WERI-Rb-1 (cell line): ENCODE data around the gene STRA6.
"Not testable (repeated sequence)": the region's sequence is repeated elsewhere in the genome, so short reads cannot be mapped to it uniquely, and the experiment has no call there.

ENCODE experiments used
- DNase-seq: peaks from one replicate; pipeline ENCODE4 v3.0.0-alpha.2; 2020
- H3K27ac ChIP-seq: fragments of 250-450 bp; sonication (Bioruptor Pico); 2 replicates; pipeline ENCODE4 v1.5.1; 2020; ENCODE audit warnings: mild to moderate bottlenecking, moderate library complexity
- H3K27me3 ChIP-seq: fragments of 250-450 bp; sonication (Bioruptor Pico); 2 replicates; pipeline ENCODE4 v1.5.1; 2021; ENCODE audit warnings: mild to moderate bottlenecking, low read depth, moderate library complexity; ENCODE audit not compliant: insufficient read depth, severe bottlenecking
- H3K36me3 ChIP-seq: fragments of 250-450 bp; sonication (Bioruptor Pico); 2 replicates; pipeline ENCODE4 v1.5.1; 2020; ENCODE audit warnings: mild to moderate bottlenecking, moderate library complexity
- H3K4me3 ChIP-seq: 2 replicates; pipeline ENCODE4 v1.5.1; 2011; ENCODE audit warnings: low read depth, mild to moderate bottlenecking, control low read depth, low read length
- H3K9me3 ChIP-seq: fragments of 250-450 bp; sonication (Bioruptor Pico); 2 replicates; pipeline ENCODE4 v1.5.1; 2021; ENCODE audit warnings: mild to moderate bottlenecking, moderate library complexity; ENCODE audit not compliant: severe bottlenecking
- TF ChIP-seq, protein P1 (sequence below): IDR thresholded peaks from 2 replicates; pipeline ENCODE4 v1.5.1; 2011; ENCODE audit warnings: low read depth, mild to moderate bottlenecking, control low read depth, inconsistent platforms, low read length

The STRA6 gene

DNA sequence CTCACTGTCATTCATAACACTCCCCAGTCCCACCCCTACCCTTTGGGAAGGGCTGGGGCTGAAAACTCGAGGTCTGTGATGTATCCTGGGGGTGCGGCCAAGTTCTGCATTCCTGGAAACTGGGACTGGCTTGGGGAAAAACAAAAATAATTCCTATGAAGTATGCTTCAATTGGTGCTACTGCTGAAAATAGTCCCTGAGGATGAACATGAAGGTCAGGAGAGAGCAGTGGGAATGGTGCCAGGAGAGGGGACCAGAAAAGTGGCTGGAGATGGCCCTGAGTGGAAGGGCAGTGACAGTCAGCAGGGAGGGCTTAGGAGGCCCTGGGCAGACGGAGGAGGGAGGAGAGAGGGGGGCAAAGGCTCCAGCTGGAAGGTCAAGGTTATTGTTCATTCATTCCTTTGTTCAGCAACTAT, 33.9 kb downstream of the STRA6 start:
- Histone ChIP-seq H3K27ac (peak overlapping the region; percentile 72), H3K27me3 (no peaks in the 10 kb centered on the region), H3K4me3 (no peak overlapping the region), H3K36me3 (no peaks in the 10 kb centered on the region), H3K9me3 (no peaks in the 10 kb centered on the region)
- no peak for DNase-seq
- TF ChIP-seq, protein P1, sequence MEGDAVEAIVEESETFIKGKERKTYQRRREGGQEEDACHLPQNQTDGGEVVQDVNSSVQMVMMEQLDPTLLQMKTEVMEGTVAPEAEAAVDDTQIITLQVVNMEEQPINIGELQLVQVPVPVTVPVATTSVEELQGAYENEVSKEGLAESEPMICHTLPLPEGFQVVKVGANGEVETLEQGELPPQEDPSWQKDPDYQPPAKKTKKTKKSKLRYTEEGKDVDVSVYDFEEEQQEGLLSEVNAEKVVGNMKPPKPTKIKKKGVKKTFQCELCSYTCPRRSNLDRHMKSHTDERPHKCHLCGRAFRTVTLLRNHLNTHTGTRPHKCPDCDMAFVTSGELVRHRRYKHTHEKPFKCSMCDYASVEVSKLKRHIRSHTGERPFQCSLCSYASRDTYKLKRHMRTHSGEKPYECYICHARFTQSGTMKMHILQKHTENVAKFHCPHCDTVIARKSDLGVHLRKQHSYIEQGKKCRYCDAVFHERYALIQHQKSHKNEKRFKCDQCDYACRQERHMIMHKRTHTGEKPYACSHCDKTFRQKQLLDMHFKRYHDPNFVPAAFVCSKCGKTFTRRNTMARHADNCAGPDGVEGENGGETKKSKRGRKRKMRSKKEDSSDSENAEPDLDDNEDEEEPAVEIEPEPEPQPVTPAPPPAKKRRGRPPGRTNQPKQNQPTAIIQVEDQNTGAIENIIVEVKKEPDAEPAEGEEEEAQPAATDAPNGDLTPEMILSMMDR, result no peak

- Histone ChIP-seq H3K9me3 (no peaks in the 10 kb centered on the region), H3K27me3 (no peaks in the 10 kb centered on the region), H3K27ac (peak overlapping the region; percentile 72), H3K36me3 (no peaks in the 10 kb centered on the region), H3K4me3 (no peak overlapping the region)
- DNase-seq, result peak; percentile 59
- TF ChIP-seq, protein P1, result no peak
Observed at GRCh38 chr15:74167891-74168331, 34.7 kb downstream of the STRA6 start.

DNA sequence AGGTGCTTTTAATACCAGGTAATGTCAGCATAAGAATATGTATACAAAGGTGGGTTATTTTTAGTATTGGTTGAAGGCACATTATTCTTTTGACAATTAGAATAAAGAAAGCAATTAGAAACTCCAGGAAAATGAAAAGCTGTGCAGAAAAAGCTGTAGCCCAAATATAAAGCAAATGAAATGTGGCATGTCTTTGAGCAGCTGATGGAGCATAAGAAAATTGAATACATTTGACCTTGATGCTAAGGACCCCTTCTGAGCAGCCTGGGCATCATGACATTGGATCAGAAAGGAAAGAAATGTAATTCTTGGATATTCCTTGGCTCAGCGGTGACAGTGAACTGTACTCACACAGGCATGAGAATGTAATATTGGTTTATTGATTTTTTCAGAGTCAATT, 37.1 kb downstream of the STRA6 start:
- Histone ChIP-seq H3K9me3 (no peaks in the 10 kb centered on the region), H3K36me3 (no peaks in the 10 kb centered on the region), H3K27me3 (no peaks in the 10 kb centered on the region), H3K27ac (no peak overlapping the region), H3K4me3 (no peak overlapping the region)
- TF ChIP-seq, protein P1, result no peak
- DNase-seq, result no peak

DNA sequence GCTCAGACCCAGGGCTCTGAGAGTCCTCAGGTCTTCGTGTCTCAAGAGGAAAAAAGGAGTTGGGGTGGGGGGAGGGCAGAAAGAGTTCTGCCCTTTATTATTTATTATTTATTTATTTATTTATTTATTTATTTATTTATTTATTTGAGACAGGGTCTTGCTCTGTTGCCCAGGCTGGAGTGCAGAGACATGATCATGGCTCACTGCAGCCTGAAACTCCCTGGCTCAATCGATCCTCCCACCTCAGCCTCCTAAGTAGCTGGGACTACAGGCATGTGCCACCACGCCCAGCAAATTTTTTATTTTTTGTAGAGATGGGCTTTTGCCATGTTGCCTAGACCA, 40.4 kb downstream of the STRA6 start:
- H3K27ac ChIP-seq, H3K27me3 ChIP-seq, DNase-seq, H3K36me3 ChIP-seq, H3K4me3 ChIP-seq, H3K9me3 ChIP-seq: not testable (repeated sequence)

DNA sequence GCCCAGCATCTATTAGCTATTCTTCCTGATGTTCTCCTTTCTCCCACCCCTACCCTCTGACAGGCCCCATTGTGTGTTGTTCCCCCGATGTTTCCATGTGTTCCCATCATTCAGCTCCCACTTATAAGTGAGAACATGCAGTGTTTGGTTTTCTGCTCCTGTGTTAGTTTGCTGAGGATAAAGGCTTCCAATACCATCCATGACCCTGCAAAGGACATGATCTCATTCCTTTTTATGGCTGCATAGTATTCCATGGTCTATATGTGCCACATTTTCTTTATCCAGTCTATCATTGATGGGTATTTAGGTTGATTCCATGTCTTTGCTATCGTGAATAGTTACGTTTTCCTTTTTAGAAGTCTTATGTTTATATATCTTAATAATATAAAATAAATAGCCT, 42.2 kb downstream of the STRA6 start:
- DNase-seq, H3K36me3 ChIP-seq, H3K9me3 ChIP-seq: not testable (repeated sequence)

DNA sequence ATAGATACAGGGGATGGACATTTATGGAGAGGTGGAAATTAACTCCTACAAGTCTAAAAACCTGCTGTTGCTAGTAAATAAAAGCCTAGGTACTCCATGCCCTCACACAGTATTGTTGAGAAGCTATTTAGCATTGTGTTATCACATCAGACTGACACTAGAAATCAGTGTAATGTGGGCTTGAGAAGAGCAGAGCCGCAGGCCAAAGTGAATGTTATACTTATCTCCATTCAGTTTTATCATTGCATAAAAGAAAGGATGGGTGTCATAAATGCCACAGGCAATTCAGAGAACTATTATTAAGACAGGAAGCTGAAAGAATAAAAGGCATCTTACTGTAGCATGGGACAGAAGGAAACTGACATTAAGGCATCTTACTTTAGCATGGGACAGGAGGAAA, 42.8 kb downstream of the STRA6 start:
- no peak for DNase-seq
- Histone ChIP-seq H3K27me3 (no peaks in the 10 kb centered on the region), H3K36me3 (no peaks in the 10 kb centered on the region), H3K27ac (no peak overlapping the region), H3K9me3 (no peaks in the 10 kb centered on the region), H3K4me3 (no peak overlapping the region)
- TF ChIP-seq, protein P1, result no peak

More for the DNA sequence above, 42.2 kb downstream of the STRA6 start:
- not testable (repeated sequence) for H3K4me3 ChIP-seq, H3K27ac ChIP-seq, H3K27me3 ChIP-seq

DNA sequence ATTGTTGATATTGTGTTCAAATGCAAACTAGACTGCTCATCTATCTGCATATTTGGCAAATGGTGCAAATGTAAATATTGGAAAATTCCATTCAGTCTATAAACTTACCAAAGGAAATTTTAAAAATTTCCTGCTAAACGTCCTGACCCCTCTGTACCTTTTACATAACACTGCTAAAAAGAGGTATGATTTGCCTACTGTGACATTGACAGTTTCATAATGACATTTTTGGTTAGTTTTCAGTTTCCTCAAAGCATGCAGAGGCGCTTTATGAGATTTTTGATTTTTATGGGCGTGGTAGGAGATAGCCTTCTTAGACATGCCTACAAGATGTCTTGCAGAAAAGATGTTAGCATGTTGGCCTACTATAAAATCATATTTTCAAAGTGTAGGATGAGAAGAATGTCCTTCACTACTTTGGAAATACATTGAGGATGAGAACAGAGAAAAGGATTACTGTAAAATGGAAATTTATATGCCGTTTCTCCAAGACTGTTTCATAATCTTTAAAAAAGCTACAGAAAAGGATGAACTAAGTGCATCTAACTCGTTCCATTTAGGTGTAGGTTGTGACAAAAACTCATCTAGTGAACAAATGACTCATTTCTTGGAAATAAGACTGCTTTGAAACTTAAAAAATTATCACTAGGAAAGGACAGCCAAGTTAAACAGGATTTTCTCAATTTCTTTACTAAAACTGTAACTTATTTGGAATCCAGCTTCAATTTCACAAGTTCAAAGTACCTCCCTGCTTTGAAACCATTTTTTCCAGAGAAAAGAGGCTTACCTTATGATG, 43.5 kb downstream of the STRA6 start:
- no peak for DNase-seq
- H3K27me3 ChIP-seq, result no peaks in the 10 kb centered on the region
- TF ChIP-seq, protein P1, result no peak
- H3K4me3 ChIP-seq, result no peak overlapping the region
- H3K27ac ChIP-seq, result no peak overlapping the region
- H3K9me3 ChIP-seq, result no peaks in the 10 kb centered on the region
- H3K36me3 ChIP-seq, result no peaks in the 10 kb centered on the region
